Measurements from ENCODE around the gene SARS2.
"Not testable (repeated sequence)": the region's sequence is repeated elsewhere in the genome, so short reads cannot be mapped to it uniquely, and the experiment has no call there.

The SARS2 gene

GRCh38 chr19:38942471-38943181 lies 12.1 kb upstream of the SARS2 start:
- TF ChIP-seq CTCF (IDR thresholded peaks at IDR 0.05; ENCODE audit: low read depth, low read length) (no peak), MAX (IDR thresholded peaks at IDR 0.05; ENCODE audit: low read depth, low read length) (no peak), MYC (IDR thresholded peaks at IDR 0.05; ENCODE audit: low read depth, low read length) (no peak), POLR2A (IDR thresholded peaks at IDR 0.05; ENCODE audit: extremely low read depth, insufficient read length) (no peak)
- no peak overlapping the region for H3K4me3 ChIP-seq (ENCODE audit: low read depth, low read length)
- no peak for DNase-seq (ENCODE audit: low read depth)

GRCh38 chr19:38941979-38942378 lies 11.4 kb upstream of the SARS2 start:
- H3K4me3 ChIP-seq (ENCODE audit: low read depth, low read length) = no peak overlapping the region
- DNase-seq (ENCODE audit: low read depth) = no peak
- TF ChIP-seq MAX (IDR thresholded peaks at IDR 0.05; ENCODE audit: low read depth, low read length) = no peak
- no peak for TF ChIP-seq MYC (IDR thresholded peaks at IDR 0.05; ENCODE audit: low read depth, low read length)
- no peak for TF ChIP-seq POLR2A (IDR thresholded peaks at IDR 0.05; ENCODE audit: extremely low read depth, insufficient read length)
- TF ChIP-seq CTCF (IDR thresholded peaks at IDR 0.05; ENCODE audit: low read depth, low read length) = no peak

GRCh38 chr19:38941466-38941865 lies 10.9 kb upstream of the SARS2 start:
- DNase-seq (ENCODE audit: low read depth); H3K4me3 ChIP-seq (ENCODE audit: low read depth, low read length): not testable (repeated sequence)

GRCh38 chr19:38939957-38940356 lies 9.4 kb upstream of the SARS2 start:
- no peak overlapping the region for H3K4me3 ChIP-seq (ENCODE audit: low read depth, low read length)
- DNase-seq (ENCODE audit: low read depth) = no peak
- no peak for TF ChIP-seq CTCF (IDR thresholded peaks at IDR 0.05; ENCODE audit: low read depth, low read length)
- TF ChIP-seq POLR2A (IDR thresholded peaks at IDR 0.05; ENCODE audit: extremely low read depth, insufficient read length) = no peak
- TF ChIP-seq MAX (IDR thresholded peaks at IDR 0.05; ENCODE audit: low read depth, low read length) = no peak
- no peak for TF ChIP-seq MYC (IDR thresholded peaks at IDR 0.05; ENCODE audit: low read depth, low read length)

GRCh38 chr19:38933544-38933943 lies 3.0 kb upstream of the SARS2 start:
- TF ChIP-seq MYC (IDR thresholded peaks at IDR 0.05; ENCODE audit: low read depth, low read length) = no peak
- TF ChIP-seq CTCF (IDR thresholded peaks at IDR 0.05; ENCODE audit: low read depth, low read length) = no peak
- TF ChIP-seq POLR2A (IDR thresholded peaks at IDR 0.05; ENCODE audit: extremely low read depth, insufficient read length) = no peak
- no peak for TF ChIP-seq MAX (IDR thresholded peaks at IDR 0.05; ENCODE audit: low read depth, low read length)
- DNase-seq (ENCODE audit: low read depth) = no peak
- no peak overlapping the region for H3K4me3 ChIP-seq (ENCODE audit: low read depth, low read length)

GRCh38 chr19:38932425-38933179 lies 2.0 kb upstream of the SARS2 start:
- peak; percentile 45 for DNase-seq (ENCODE audit: low read depth)
- H3K4me3 ChIP-seq (ENCODE audit: low read depth, low read length) = no peak overlapping the region
- TF ChIP-seq CTCF (IDR thresholded peaks at IDR 0.05; ENCODE audit: low read depth, low read length) (peak; percentile 16), MAX (IDR thresholded peaks at IDR 0.05; ENCODE audit: low read depth, low read length) (no peak)
